Caco-2 (cell line): ENCODE results near the gene HOMER2. TPM values are rescaled to one million over a fixed set of nuclear protein-coding genes. Genes with fewer than 3 reads are reported as not detected.

Source experiments
- BruUV-seq: library from RNA; stranded (reverse); fragments of 400-500 nt; replicated peaks from 2 replicates; lab custom pipeline; 2021; lab: Mats Ljungman, UMichigan
- CTCF ChIA-PET: fragments of 300-600 bp; sonication (Branson Sonifier 250); formaldehyde crosslinking; loops from one replicate; lab custom pipeline; 2022; ENCODE audit warnings: antibody characterized with exemption; lab: Charles Lee
- POLR2A ChIA-PET: fragments of 300-600 bp; sonication (Branson Sonifier 250); formaldehyde crosslinking; loops from one replicate; lab custom pipeline; 2022; ENCODE audit warnings: antibody characterized with exemption; lab: Charles Lee
- DNase-seq, 2 experiments: peaks; one replicate each; pipeline versions ENCODE4 v3.0.0 to v3.0.0-alpha.2; 2020 to 2022
- H3K27me3 ChIP-seq: replicated peaks from 2 replicates; pipeline ENCODE4 v1.6.0; 2011; ENCODE audit warnings: low read length; ENCODE audit not compliant: control insufficient read depth, insufficient read depth
- H3K36me3 ChIP-seq: 2 replicates; pipeline ENCODE4 v1.5.1; 2011; ENCODE audit warnings: low read length; ENCODE audit not compliant: control insufficient read depth, insufficient read depth
- H3K4me1 ChIP-seq: fragments of 250-450 bp; sonication (Bioruptor Pico); 2 replicates; pipeline ENCODE4 v1.5.1; 2020; ENCODE audit warnings: mild to moderate bottlenecking
- H3K4me3 ChIP-seq: 2 replicates; pipeline ENCODE4 v1.5.1; 2011; ENCODE audit warnings: low read depth, mild to moderate bottlenecking, control low read depth, low read length
- H3K9me3 ChIP-seq: fragments of 250-450 bp; sonication (Bioruptor Pico); 2 replicates; pipeline ENCODE4 v1.5.1; 2020; ENCODE audit warnings: mild to moderate bottlenecking, moderate library complexity
- H3K27ac Mint-ChIP-seq: one replicate; pipeline ENCODE4 v1.8.0; 2022; ENCODE audit warnings: mixed read lengths; ENCODE audit not compliant: unreplicated experiment
- H3K27me3 Mint-ChIP-seq: one replicate; pipeline ENCODE4 v1.8.0; 2022; ENCODE audit warnings: mixed read lengths; ENCODE audit not compliant: insufficient read depth, unreplicated experiment
- H3K36me3 Mint-ChIP-seq: one replicate; pipeline ENCODE4 v1.8.0; 2022; ENCODE audit warnings: mild to moderate bottlenecking, mixed read lengths; ENCODE audit not compliant: insufficient read depth, unreplicated experiment
- H3K4me1 Mint-ChIP-seq: one replicate; pipeline ENCODE4 v1.8.0; 2022; ENCODE audit warnings: low read depth, mixed read lengths; ENCODE audit not compliant: unreplicated experiment
- H3K4me3 Mint-ChIP-seq: one replicate; pipeline ENCODE4 v1.8.0; 2022; ENCODE audit warnings: mild to moderate bottlenecking, moderate library complexity, mixed read lengths; ENCODE audit not compliant: unreplicated experiment
- H3K9me3 Mint-ChIP-seq: one replicate; pipeline ENCODE4 v1.8.0; 2022; ENCODE audit warnings: mixed read lengths; ENCODE audit not compliant: unreplicated experiment
- intact Hi-C: fragments of 100-400 bp; cut with micrococcal nuclease; formaldehyde crosslinking; loops from one replicate; pipeline ENCODE4 v1.10.0; 2022; ENCODE audit not compliant: unreplicated experiment
- total RNA-seq: library from RNA; stranded (reverse); gene quantifications from 2 replicates; pipeline ENCODE4 v1.2.3, GENCODE V29; 2022
- TF ChIP-seq, protein P1 (sequence below), 2 experiments: fragments of 200-600 bp in 1 of 2; IDR thresholded peaks; 1 replicate in 1 of 2; 2 replicates in 1 of 2; pipeline versions ENCODE4 v1.5.1 to v1.8.0; 2011 to 2022; ENCODE audit warnings: antibody characterized with exemption in 1 of 2, control low read depth in 1 of 2, inconsistent platforms in 1 of 2, low read depth in 1 of 2, low read length in 1 of 2, mild to moderate bottlenecking in 1 of 2, moderate library complexity in 1 of 2; ENCODE audit not compliant: insufficient read depth in 1 of 2, severe bottlenecking in 1 of 2, unreplicated experiment in 1 of 2

The HOMER2 gene
- total RNA-seq, 1 experiment from 2014 or later, result 5.5 TPM

DNA sequence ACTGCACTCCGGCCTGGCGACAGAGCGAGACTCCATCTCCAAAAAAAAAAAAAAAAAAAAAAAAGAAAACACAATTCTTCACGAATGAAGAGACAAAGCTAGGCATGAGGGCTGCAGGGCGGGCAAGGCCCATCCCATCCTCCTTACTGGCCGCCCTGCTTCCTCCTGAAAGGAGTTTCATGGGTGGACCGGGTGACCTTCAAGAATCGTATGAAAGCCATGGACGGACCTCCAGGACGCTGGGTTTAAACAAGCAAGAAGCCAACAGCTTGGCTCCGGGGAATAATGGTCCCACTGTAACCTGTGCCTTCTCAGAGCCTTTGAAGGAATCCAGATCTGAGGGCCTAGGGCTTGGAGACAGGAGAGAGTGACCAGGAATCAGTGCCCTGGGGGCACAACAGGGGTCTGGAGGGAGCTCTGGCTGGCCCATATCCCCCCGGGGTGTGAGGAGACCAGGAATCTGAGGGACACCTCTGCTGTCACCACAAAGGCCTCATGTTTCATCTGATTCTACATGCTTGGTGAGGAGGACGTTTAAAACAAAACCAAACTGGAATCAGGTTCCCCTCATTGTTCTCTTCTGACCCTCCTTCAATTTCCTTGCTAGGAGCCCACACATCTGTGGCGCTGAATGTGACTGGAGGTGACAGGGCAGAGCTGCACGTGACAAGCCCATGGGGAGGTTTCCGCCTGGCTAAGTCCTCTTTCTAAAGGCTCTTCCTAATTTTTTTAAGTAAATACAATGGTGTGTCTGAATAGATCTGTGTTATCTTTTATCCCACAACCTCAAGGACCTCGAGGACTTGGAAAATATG lies 97.0 kb downstream of the HOMER2 start:
- DNase-seq, result no peak
- Histone ChIP-seq H3K9me3 (no peaks in the 10 kb centered on the region), H3K36me3 (no peaks in the 10 kb centered on the region), H3K4me1 (peaks cover 3% of the 10 kb centered on the region; the same call in 1 of the 2 replicates), H3K27me3 (no peaks in the 10 kb centered on the region), H3K4me3 (no peak overlapping the region)
- H3K27me3 Mint-ChIP-seq, result no peaks in the 10 kb centered on the region
- no peaks in the 10 kb centered on the region for H3K9me3 Mint-ChIP-seq
- no TSS peak for BruUV-seq
- CTCF ChIA-PET, result no interaction called here
- no peak overlapping the region for H3K27ac Mint-ChIP-seq
- H3K36me3 Mint-ChIP-seq, result peaks cover 5% of the 10 kb centered on the region
- TF ChIP-seq, protein P1, sequence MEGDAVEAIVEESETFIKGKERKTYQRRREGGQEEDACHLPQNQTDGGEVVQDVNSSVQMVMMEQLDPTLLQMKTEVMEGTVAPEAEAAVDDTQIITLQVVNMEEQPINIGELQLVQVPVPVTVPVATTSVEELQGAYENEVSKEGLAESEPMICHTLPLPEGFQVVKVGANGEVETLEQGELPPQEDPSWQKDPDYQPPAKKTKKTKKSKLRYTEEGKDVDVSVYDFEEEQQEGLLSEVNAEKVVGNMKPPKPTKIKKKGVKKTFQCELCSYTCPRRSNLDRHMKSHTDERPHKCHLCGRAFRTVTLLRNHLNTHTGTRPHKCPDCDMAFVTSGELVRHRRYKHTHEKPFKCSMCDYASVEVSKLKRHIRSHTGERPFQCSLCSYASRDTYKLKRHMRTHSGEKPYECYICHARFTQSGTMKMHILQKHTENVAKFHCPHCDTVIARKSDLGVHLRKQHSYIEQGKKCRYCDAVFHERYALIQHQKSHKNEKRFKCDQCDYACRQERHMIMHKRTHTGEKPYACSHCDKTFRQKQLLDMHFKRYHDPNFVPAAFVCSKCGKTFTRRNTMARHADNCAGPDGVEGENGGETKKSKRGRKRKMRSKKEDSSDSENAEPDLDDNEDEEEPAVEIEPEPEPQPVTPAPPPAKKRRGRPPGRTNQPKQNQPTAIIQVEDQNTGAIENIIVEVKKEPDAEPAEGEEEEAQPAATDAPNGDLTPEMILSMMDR (IDR thresholded peaks at IDR 0.05; ENCODE audit: insufficient read depth in 1 of 2, low read depth in 1 of 2, low read length in 1 of 2, severe bottlenecking in 1 of 2, unreplicated experiment in 1 of 2), result no peak
- no peaks in the 10 kb centered on the region for H3K4me1 Mint-ChIP-seq
- no peak overlapping the region for H3K4me3 Mint-ChIP-seq
- intact Hi-C loops, result no loop called here
- POLR2A ChIA-PET, result no interaction called here

DNA sequence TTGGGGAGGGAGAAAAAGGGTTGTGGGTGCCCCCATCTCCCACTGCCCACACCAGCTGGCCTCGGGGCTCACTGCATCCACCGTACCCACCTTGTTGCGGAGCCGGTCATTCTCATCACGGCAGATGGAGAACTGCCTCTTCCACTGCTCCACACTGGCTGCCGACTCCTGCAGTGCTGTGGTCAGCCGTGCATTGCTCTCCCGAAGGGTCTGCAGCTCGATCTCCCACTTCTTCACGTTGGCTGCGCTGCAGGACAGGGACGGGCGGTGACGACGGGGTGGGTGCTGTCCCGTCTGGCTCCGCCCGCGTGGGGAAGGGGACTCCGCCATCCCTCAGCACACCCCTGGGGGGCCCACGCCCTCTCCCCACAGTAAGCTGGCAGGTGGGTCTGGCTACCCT lies 98.0 kb downstream of the HOMER2 start:
- H3K4me3 ChIP-seq, result no peak overlapping the region
- Mint-ChIP-seq H3K9me3 (no peaks in the 10 kb centered on the region), H3K27me3 (no peaks in the 10 kb centered on the region), H3K36me3 (peaks cover 5% of the 10 kb centered on the region), H3K27ac (no peak overlapping the region), H3K4me1 (no peaks in the 10 kb centered on the region), H3K4me3 (no peak overlapping the region)
- POLR2A ChIA-PET, result no interaction called here
- no peaks in the 10 kb centered on the region for H3K36me3 ChIP-seq
- no TSS peak for BruUV-seq
- H3K27me3 ChIP-seq, result no peaks in the 10 kb centered on the region
- TF ChIP-seq, protein P1 (IDR thresholded peaks at IDR 0.05; ENCODE audit: insufficient read depth in 1 of 2, low read depth in 1 of 2, low read length in 1 of 2, severe bottlenecking in 1 of 2, unreplicated experiment in 1 of 2), result no peak
- no peak for DNase-seq
- intact Hi-C loops, result no loop called here
- CTCF ChIA-PET, result no interaction called here
- peaks cover 3% of the 10 kb centered on the region; the same call in 1 of the 2 replicates for H3K4me1 ChIP-seq
- no peaks in the 10 kb centered on the region for H3K9me3 ChIP-seq

DNA sequence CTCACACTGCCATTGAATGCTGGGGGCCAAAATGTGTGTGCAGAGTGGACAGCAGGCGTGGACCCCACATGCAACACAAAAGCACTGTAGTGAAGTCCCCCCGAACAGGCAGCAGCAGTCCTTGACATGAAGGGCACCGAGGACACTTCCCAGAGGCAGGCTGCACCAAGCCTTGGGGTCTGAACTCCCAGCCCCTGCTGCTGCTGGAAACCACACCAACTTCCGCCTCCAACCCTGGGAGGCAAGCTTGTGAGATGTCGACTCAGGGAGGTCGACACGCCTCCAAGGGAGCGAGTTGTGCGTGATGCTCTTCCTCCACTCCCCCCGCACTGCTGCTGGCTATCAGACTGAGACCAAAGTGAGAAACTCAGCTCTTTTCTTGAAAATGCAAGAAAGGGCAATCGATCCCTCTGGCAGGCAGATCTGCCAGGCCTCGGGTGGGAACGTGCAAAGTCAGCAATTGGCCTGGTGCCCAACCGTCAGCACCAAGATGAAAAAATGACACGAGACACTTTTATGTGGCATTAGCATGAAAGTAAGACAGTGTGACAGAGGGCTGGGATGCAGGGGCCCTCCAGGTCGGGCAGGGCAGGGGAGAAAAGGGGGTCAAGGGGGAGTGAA lies 99.5 kb downstream of the HOMER2 start:
- no peaks in the 10 kb centered on the region for H3K27me3 ChIP-seq
- POLR2A ChIA-PET, result no interaction called here
- no peak for DNase-seq
- H3K9me3 ChIP-seq, result no peaks in the 10 kb centered on the region
- Mint-ChIP-seq H3K9me3 (no peaks in the 10 kb centered on the region), H3K4me3 (no peak overlapping the region), H3K36me3 (peaks cover 5% of the 10 kb centered on the region), H3K27ac (no peak overlapping the region), H3K27me3 (no peaks in the 10 kb centered on the region), H3K4me1 (no peaks in the 10 kb centered on the region)
- intact Hi-C loops, result no loop called here
- H3K4me3 ChIP-seq, result no peak overlapping the region
- H3K36me3 ChIP-seq, result no peaks in the 10 kb centered on the region
- CTCF ChIA-PET, result no interaction called here
- BruUV-seq, result no TSS peak
- TF ChIP-seq, protein P1 (IDR thresholded peaks at IDR 0.05; ENCODE audit: insufficient read depth in 1 of 2, low read depth in 1 of 2, low read length in 1 of 2, severe bottlenecking in 1 of 2, unreplicated experiment in 1 of 2), result no peak
- H3K4me1 ChIP-seq, result peaks cover 3% of the 10 kb centered on the region; the same call in 1 of the 2 replicates
